Esophagus muscularis mucosa (tissue), 4 donors: ENCODE data around the gene CAPS. TPM values are rescaled to one million over a fixed set of nuclear protein-coding genes. Genes with fewer than 3 reads are reported as not detected.
A peak's percentile ranks its signal among the peaks of the same experiment; 100 is the strongest.

Experiments used
- DNase-seq: peaks from one replicate; pipeline ENCODE4 v3.0.0-alpha.2; 2017; ENCODE audit errors: extremely low spot score
- H3K27ac ChIP-seq, 4 donors: fragments of 200-600 bp; sonication (generic); replicated peaks in 1 of 4; 1 replicate in 3 of 4; 2 replicates in 1 of 4; pipeline ENCODE4 v1.5.1; 2016 to 2019; ENCODE audit warnings: mild to moderate bottlenecking in 1 of 4
- H3K27me3 ChIP-seq, 4 donors: fragments of 200-600 bp; sonication (generic); one replicate each; pipeline versions ENCODE4 v1.5.1 to v1.6.0; 2016 to 2019
- H3K36me3 ChIP-seq, 4 donors: fragments of 200-600 bp; sonication (generic); one replicate each; pipeline ENCODE4 v1.5.1; 2016 to 2019
- H3K4me1 ChIP-seq, 4 donors: fragments of 200-600 bp; sonication (generic); one replicate each; pipeline ENCODE4 v1.5.1; 2016 to 2019
- H3K4me3 ChIP-seq, 4 donors: fragments of 200-600 bp; sonication (generic); 1 replicate in 2 of 4; 2 replicates in 2 of 4; pipeline ENCODE4 v1.5.1; 2016 to 2019; ENCODE audit warnings: mild to moderate bottlenecking in 4 of 4, moderate library complexity in 1 of 4
- H3K9me3 ChIP-seq, 4 donors: fragments of 200-600 bp; sonication (generic); 1 replicate in 3 of 4; 2 replicates in 1 of 4; pipeline ENCODE4 v1.5.1; 2016 to 2019
- EP300 ChIP-seq: sonication (generic); formaldehyde crosslinking; IDR thresholded peaks from one replicate; pipeline ENCODE4 v1.6.1; 2017; ENCODE audit warnings: antibody characterized with exemption
- POLR2A ChIP-seq: fragments of 450-650 bp; IDR thresholded peaks from one replicate; pipeline ENCODE4 v1.6.1; 2017; ENCODE audit warnings: antibody characterized with exemption, moderate library complexity, mild to moderate bottlenecking, low read depth
- POLR2AphosphoS5 ChIP-seq, 2 donors: sonication (generic); formaldehyde crosslinking; IDR thresholded peaks; one replicate each; pipeline ENCODE4 v1.6.1; 2017; ENCODE audit warnings: antibody characterized with exemption in 2 of 2
- WGBS: methylation state at CpG from one replicate; pipeline ENCODE4 v1.1.5; 2018; 5-methylcytosine and 5-hydroxymethylcytosine counted together
- intact Hi-C: fragments of 100-400 bp; cut with DNase I; formaldehyde crosslinking; loops from one replicate; pipeline ENCODE4 v1.15.1; 2023
- total RNA-seq, 4 donors: library from RNA; depleted of rRNA; stranded (reverse); fragments of >200 nt; gene quantifications; one replicate each; pipeline versions ENCODE4 v1.1.0 to v1.2.1, GENCODE V29; 2016
- TF ChIP-seq, protein P1 (sequence below), 3 experiments: fragments of 200-600 bp in 2 of 3; fragments of 450-650 bp in 1 of 3; sonication (generic) in 2 of 3; IDR thresholded peaks; one replicate each; pipeline ENCODE4 v1.5.1; 2017 to 2019; ENCODE audit warnings: antibody characterized with exemption in 3 of 3, mild to moderate bottlenecking in 2 of 3, moderate library complexity in 1 of 3

The CAPS gene
- total RNA-seq, 4 donors from 2014 or later = 5.5 to 16.1 (median 15.2) TPM

DNA sequence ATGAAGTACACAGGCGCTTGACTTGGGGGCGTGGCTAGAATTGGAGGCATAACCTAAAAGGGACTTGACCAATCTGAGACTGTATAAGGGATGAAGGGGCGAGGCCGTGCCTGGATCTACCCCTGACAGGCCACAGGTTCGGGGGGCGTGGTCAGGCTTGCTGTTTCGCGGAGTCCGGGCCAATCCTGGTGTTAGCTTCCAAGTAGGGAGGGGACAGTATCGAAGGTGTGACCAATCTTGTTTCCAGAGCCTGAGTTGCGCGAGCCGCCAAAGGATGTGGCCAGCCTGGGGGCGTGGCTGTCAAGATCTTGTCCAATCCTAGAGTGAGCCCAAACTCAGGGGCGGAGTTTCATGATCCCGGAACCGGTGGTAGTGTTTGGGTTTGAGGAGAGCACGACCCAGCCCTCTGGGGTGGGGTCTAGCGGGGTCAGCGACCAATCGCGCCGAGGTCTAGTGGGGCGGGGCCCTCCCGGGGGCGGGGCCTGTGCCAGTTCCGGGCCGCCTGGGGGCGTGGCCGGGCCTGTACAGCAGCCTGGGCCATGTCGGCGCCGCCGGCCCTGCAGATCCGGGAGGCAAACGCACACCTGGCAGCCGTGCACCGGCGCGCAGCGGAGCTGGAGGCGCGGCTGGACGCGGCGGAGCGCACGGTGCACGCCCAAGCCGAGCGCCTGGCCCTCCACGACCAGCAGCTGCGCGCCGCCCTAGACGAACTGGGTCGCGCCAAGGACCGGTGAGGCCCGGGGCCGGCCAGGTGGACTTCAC, 9.5 kb upstream of the CAPS start, which contains the start of gene VMAC:
VMAC (plus strand) TSS at position 521 of the 762 bp plus-strand sequence; CDS start at position 540, 19 bp downstream.
- WGBS = 0% methylated on average over 32 of the region's 61 CpGs
- peak; percentile 100 for DNase-seq
- Histone ChIP-seq H3K27me3 (no peaks in the 10 kb centered on the region), H3K27ac (peak within 1 kb of the TSS; percentile 85 to 95 (median 92)), H3K4me3 (peak within 1 kb of the TSS; percentile 65 to 97 (median 91)), H3K9me3 (no peaks in the 10 kb centered on the region), H3K36me3 (peaks cover 3 to 33% (median 17%) of the 10 kb centered on the region in 4 donors), H3K4me1 (peaks cover 27 to 50% (median 44%) of the 10 kb centered on the region in 4 donors)
- TF ChIP-seq EP300 (no peak), POLR2A (no peak), POLR2AphosphoS5 (IDR thresholded peaks at IDR 0.05) (peak; percentile 63 to 66)
- TF ChIP-seq, protein P1, sequence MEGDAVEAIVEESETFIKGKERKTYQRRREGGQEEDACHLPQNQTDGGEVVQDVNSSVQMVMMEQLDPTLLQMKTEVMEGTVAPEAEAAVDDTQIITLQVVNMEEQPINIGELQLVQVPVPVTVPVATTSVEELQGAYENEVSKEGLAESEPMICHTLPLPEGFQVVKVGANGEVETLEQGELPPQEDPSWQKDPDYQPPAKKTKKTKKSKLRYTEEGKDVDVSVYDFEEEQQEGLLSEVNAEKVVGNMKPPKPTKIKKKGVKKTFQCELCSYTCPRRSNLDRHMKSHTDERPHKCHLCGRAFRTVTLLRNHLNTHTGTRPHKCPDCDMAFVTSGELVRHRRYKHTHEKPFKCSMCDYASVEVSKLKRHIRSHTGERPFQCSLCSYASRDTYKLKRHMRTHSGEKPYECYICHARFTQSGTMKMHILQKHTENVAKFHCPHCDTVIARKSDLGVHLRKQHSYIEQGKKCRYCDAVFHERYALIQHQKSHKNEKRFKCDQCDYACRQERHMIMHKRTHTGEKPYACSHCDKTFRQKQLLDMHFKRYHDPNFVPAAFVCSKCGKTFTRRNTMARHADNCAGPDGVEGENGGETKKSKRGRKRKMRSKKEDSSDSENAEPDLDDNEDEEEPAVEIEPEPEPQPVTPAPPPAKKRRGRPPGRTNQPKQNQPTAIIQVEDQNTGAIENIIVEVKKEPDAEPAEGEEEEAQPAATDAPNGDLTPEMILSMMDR (IDR thresholded peaks at IDR 0.05) = peak in 1 of 3 experiments; percentile 14
- intact Hi-C loops = no loop called here

DNA sequence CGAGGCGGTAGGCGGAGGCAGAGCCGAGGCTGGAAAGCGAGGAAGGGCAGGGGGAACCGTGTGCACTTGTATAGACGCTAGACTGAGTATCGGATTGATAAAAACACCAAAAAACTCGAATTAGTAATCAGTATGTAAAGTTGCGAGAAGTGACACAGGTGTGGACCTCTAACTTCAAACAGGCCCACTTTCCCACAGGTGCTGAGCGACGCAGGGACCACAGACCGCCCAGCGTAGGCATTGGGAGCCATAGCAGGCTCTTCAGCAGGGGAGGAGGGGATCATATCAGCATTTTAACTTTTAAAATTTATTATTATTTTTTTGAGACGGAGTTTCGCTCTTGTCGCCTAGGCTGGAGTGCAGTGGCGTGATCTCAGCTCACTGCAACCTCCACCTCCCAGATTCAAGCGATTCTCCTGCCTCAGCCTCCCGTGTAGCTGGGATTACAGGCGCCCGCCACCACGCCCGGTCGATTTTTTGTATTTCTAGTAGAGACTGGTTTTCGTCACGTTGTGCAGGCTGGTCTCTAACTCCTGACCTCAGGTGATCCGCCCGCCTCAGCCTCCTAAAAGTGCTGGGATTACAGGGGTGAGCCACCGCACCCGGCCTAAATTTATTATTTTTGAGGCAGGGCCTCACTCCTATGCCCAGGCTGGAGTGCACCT, 8.8 kb upstream of the CAPS start:
- peaks cover 27 to 48% (median 44%) of the 10 kb centered on the region in 4 donors for H3K4me1 ChIP-seq
- intact Hi-C loops = no loop called here
- 50% methylated on average over 31 of the region's 31 CpGs for whole genome bisulfite sequencing
- H3K9me3 ChIP-seq = no peaks in the 10 kb centered on the region
- no peak for DNase-seq
- H3K4me3 ChIP-seq = peak overlapping the region; percentile 65 to 97 (median 91)
- no peaks in the 10 kb centered on the region for H3K27me3 ChIP-seq
- no peak for TF ChIP-seq POLR2A
- TF ChIP-seq EP300 = no peak
- TF ChIP-seq, protein P1 (IDR thresholded peaks at IDR 0.05) = no peak
- no peak for TF ChIP-seq POLR2AphosphoS5 (IDR thresholded peaks at IDR 0.05)
- H3K27ac ChIP-seq = peak overlapping the region; percentile 85 to 95 (median 92)
- H3K36me3 ChIP-seq = peaks cover 6 to 33% (median 22%) of the 10 kb centered on the region in 4 donors

DNA sequence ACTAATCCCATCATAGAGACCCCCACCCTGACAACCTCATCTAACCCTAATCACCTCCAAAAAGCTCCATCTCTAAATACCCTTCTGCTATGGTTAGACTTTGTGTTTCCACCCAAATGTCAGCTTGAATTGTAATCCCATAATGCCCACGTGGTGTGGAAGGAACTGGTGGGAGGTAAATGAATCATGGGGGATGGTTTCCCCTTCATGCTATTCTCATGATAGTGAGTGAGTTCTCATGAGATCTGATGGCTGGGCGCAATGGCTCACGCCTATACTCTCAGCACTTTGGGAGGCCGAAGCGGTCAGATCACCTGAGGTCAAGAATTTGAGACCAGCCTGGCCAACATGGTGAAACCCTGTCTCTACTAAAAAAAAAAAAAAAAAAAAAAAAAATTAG, 6.8 kb upstream of the CAPS start:
- H3K27ac ChIP-seq = no peak overlapping the region
- no peaks in the 10 kb centered on the region for H3K27me3 ChIP-seq
- TF ChIP-seq, protein P1 (IDR thresholded peaks at IDR 0.05) = no peak
- TF ChIP-seq EP300 (no peak), POLR2AphosphoS5 (IDR thresholded peaks at IDR 0.05) (no peak), POLR2A (no peak)
- intact Hi-C loops = no loop called here
- peaks cover 6 to 28% (median 21%) of the 10 kb centered on the region in 4 donors for H3K36me3 ChIP-seq
- H3K4me3 ChIP-seq = no peak overlapping the region
- DNase-seq = no peak
- H3K9me3 ChIP-seq = no peaks in the 10 kb centered on the region
- WGBS = 67% methylated on average over 5 of the region's 5 CpGs
- H3K4me1 ChIP-seq = peaks cover 20 to 32% (median 26%) of the 10 kb centered on the region in 4 donors

DNA sequence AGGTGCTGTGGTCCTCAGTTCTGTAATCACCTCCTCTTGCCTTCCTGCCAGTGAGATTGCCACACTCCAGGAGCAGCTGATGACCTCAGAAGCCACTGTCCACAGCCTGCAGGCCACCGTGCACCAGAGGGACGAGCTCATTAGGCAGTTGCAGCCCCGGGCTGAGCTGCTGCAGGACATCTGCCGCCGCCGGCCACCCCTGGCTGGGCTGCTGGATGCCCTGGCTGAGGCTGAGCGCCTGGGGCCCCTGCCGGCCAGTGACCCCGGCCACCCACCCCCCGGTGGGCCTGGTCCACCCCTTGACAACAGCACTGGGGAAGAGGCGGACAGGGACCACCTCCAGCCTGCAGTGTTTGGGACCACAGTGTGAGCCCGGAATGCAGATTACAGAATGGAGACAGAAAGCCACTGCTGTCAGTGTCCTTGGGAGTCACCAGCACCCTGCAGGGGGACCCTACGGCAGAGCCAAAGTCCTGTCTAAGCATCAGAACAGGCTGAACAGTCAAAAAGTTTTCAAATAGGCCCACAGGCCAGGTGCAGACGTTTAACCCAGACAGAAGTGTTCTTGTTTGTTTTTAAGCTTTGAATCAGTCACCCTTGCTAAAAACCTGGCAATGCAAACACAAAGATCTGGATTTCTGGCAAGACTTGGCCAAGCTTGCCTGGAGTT, 5.1 kb upstream of the CAPS start:
- H3K27ac ChIP-seq = no peak overlapping the region
- H3K4me3 ChIP-seq = no peak overlapping the region
- peaks cover 6 to 29% (median 25%) of the 10 kb centered on the region in 4 donors for H3K36me3 ChIP-seq
- no peak for DNase-seq
- 68% methylated on average over 4 of the region's 14 CpGs for WGBS
- intact Hi-C loops = no loop called here
- H3K27me3 ChIP-seq = no peaks in the 10 kb centered on the region
- H3K4me1 ChIP-seq = peaks cover 14 to 26% (median 19%) of the 10 kb centered on the region in 4 donors
- H3K9me3 ChIP-seq = no peaks in the 10 kb centered on the region
- TF ChIP-seq POLR2AphosphoS5 (IDR thresholded peaks at IDR 0.05) (no peak), EP300 (no peak), POLR2A (no peak)
- TF ChIP-seq, protein P1 (IDR thresholded peaks at IDR 0.05) = no peak
